ENCODE results near the gene TUSC2. TPM values are rescaled to one million over a fixed set of nuclear protein-coding genes. Genes with fewer than 3 reads are reported as not detected.
A peak's percentile ranks its signal among the peaks of the same experiment; 100 is the strongest.

Gene TUSC2, protein sequence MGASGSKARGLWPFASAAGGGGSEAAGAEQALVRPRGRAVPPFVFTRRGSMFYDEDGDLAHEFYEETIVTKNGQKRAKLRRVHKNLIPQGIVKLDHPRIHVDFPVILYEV
- total RNA-seq (4.5 TPM), polyA plus RNA-seq (48.5 TPM)

DNA sequence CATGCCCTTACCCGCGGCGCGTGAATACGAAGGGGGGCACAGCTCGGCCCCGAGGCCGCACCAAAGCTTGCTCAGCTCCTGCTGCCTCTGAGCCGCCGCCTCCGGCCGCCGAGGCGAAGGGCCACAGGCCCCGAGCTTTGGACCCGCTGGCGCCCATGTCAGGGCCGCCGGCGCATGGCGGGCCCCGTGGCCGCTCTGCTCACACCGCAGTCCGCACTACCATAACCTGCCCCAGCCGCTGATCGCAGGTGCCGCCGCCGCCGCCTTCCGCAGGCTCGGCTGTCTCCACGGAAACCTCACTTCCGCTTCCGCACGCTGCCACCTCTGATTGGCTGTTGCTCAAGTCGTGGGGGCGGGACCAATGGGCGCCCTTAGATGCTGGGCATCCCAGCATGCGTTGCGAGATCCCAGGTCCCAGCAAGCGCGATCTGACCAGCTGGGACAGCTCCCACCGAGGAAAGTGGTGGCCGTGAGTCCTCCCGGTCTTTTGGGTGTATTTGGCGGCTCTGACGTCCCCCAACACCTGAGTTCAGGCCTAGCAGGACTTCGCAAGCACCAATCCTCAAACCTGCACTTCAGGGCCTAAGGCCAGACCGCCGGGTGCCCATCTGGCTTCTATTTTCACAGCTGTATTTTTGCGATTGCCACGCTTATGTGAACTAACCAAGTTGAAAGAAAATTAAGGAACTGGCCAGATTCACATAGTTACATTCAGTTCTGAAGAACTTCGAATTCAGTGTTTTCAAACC, at the start of gene TUSC2:
Gene TUSC2 (minus strand): TSS at position 281 of the 749 bp plus-strand sequence. CDS start 124 bp downstream, at position 157.
- DNase-seq (ENCODE audit: extremely low spot score): peak; percentile 94
- peaks cover 3% of the 10 kb centered on the region for H3K36me3 ChIP-seq (ENCODE audit: insufficient read depth)
- peak within 1 kb of the TSS; percentile 91 for H3K4me3 ChIP-seq (ENCODE audit: low read depth, low read length)
- WGBS: 2% methylated on average over 55 of the region's 55 CpGs
- H3K4me1 ChIP-seq (ENCODE audit: insufficient read depth): peaks cover 3% of the 10 kb centered on the region
- no peak within 1 kb of the TSS for H3K27ac ChIP-seq (ENCODE audit: low read depth)

DNA sequence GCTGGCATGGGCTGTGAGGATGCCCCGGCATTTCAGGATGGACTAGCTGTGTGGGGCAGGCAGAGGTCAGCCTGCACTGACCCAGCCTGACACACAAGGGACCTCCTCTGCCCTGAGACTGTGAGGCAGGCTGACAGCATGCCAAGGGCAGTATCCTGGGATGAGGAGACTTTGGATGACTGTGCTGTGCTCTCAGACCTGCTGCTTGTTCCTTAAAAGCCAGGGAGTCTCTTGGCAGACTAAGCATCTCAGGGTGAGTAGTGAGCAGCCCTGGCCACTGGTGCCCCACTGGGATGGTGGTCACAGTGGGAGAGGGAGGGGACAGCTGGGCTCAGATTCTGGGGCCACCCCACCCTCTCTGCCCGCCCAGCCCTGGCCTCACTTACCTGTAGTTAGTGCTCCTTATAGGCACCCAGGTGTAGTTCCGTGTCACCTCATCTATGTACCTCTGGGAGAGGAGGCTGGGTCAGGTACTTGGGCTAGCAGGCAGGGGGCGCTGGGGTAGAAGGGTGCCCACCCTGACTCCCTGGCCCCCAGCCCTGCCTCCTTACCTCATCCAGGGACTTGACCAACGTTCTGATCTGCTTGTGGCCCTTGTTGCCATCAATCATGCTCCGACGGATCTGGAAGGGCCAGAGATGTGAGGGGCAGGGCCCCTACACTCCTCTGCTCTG, 47.4 kb upstream of the TUSC2 start:
- H3K27ac ChIP-seq (ENCODE audit: low read depth): no peak overlapping the region
- H3K36me3 ChIP-seq (ENCODE audit: insufficient read depth): no peaks in the 10 kb centered on the region
- H3K4me1 ChIP-seq (ENCODE audit: insufficient read depth): no peaks in the 10 kb centered on the region
- no peak for DNase-seq (ENCODE audit: extremely low spot score)
- WGBS: 65% methylated on average over 7 of the region's 7 CpGs
- H3K4me3 ChIP-seq (ENCODE audit: low read depth, low read length): no peak overlapping the region

DNA sequence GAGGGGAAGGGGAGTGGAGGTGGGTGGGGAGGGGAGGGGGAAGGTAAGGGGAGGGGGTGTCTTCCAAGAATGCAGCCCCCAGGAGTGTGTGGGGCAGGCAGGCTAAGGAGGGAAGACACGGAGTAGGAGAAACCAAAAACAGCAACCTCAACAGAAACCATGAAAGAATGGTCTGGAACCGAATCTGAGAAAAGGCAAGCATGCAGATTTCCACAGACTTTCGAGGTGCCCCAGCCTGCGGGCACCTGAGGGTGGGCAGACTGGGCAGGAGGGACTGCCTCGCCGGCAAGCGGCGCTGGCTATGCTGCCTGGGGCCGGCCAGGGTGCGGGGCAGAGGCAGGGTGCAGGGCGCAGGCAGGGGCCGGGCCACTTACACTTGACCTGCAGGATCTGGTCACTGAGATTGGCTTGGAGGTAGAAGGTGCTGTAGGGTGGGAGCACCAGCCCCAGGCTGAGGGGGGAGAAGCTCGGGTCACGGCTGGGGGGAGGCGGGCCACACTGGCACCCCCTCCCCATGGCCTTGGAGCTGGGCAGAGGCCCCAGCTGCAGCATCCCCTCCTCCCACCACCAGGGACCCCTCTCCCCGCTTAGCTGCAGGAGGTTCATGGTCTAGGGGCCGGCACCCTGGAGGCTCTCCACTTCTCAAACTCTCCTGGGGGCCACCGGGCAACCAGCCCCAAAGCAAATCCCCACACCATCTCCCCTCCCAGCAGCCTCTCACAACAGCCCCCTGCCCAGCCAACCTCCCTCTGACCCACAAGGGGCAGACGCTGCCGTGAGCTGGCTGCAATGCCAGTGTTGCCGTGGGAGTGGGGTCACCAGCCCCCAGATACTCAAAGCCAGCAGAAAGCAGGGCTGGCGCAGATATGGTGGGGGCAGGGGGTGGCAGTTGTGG, 46.6 kb upstream of the TUSC2 start:
- no peak overlapping the region for H3K27ac ChIP-seq (ENCODE audit: low read depth)
- no peaks in the 10 kb centered on the region for H3K36me3 ChIP-seq (ENCODE audit: insufficient read depth)
- DNase-seq (ENCODE audit: extremely low spot score): no peak
- 70% methylated on average over 22 of the region's 22 CpGs for WGBS
- no peaks in the 10 kb centered on the region for H3K4me1 ChIP-seq (ENCODE audit: insufficient read depth)
- H3K4me3 ChIP-seq (ENCODE audit: low read depth, low read length): no peak overlapping the region

DNA sequence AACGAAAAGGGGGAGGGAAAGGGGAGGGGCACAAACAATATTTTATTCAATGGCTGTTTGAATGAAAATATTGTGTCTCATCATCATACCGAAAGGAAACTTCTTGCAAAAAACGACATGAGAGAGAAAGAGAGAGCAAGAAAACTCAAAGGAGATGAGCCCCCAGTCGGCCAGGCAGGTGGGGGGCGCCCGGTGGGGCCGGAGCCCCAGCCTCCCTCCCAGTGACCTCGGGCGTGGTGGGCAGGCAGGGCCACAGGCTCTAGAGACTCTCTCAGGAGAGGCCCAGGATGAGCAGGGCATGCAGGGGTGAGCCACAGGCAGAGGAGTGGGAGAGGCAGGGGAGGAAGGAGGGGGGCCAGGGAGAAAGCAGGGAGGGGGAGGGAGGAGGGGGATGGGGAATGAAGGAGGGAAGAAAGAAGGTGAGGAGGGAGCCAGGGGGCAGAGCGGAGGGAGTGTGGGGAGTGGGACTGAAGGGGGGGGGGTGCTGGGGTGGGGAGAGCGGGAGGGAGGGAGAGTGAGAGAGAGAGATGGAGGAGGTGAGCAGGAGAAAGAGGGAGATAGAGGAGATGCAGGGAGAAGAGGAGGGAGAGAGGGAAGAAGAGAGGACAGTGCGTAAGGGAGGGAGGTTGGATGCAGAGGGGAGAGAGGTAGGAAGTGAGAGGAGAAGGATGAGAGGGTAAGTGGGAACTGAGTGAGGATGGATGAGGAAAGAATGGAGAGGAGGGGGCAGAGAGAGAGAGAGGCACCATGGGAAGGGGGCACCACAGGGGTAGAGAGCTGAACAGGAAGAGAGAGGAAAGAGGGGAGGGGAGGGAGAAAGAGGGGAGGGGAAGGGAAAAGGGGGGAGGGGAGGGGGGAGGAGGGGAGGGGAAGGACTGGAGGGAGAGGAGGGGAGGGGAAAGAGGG, 45.4 kb upstream of the TUSC2 start:
- DNase-seq (ENCODE audit: extremely low spot score): no peak
- no peak overlapping the region for H3K4me3 ChIP-seq (ENCODE audit: low read depth, low read length)
- H3K27ac ChIP-seq (ENCODE audit: low read depth): no peak overlapping the region
- H3K4me1 ChIP-seq (ENCODE audit: insufficient read depth): no peaks in the 10 kb centered on the region
- 51% methylated on average over 12 of the region's 12 CpGs for WGBS
- no peaks in the 10 kb centered on the region for H3K36me3 ChIP-seq (ENCODE audit: insufficient read depth)

DNA sequence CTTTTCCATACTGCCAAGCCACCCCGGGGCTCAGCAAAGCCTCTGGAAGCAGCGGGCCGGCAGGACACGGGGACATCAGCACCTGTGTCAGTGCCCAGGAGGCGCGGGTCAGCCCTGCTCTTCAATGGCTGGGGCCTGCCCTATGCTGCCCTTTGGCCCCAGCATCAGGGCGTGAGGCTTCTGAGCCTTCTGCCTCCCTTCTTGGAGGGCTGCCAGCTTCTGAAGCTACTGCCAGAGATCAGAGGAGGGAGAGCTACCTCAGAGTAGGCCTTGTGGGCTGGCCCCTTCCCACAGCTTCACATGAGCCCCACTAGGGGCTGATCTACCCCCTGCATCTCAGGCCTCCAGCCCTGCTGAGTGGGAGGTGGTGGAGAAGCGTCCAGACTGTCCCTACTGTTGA, 44.3 kb upstream of the TUSC2 start:
- no peak overlapping the region for H3K4me3 ChIP-seq (ENCODE audit: low read depth, low read length)
- 61% methylated on average over 8 of the region's 8 CpGs for WGBS
- H3K27ac ChIP-seq (ENCODE audit: low read depth): no peak overlapping the region
- H3K4me1 ChIP-seq (ENCODE audit: insufficient read depth): no peaks in the 10 kb centered on the region
- H3K36me3 ChIP-seq (ENCODE audit: insufficient read depth): no peaks in the 10 kb centered on the region
- no peak for DNase-seq (ENCODE audit: extremely low spot score)

DNA sequence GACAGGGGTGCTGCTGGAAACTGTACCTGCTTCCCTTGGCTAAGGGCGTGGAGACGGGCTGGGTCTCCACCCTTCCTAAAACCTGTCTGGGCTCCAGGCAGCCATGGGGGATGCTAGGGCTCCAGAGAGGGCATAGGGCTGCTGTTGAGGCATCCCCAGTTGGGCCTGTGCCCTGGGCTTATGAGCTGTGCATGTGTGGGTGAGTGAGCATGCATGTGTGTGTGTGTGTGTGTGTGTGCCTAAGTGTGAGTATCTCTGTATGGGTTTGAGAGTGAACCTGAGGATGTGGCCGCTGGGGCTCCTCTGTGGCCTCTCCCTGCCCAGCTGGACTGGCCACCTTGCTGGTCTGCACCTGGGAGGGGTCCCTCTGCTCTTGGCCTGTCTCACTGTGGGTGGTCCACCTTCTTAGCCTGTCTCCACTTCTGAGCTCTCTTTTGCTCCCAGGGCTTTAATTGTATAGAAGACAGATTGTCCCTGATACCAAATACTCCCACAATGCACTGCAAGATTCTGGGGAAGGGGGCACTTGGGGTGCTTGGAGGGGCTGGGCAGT, 43.2 kb upstream of the TUSC2 start:
- 80% methylated on average over 3 of the region's 3 CpGs for whole genome bisulfite sequencing
- no peaks in the 10 kb centered on the region for H3K4me1 ChIP-seq (ENCODE audit: insufficient read depth)

DNA sequence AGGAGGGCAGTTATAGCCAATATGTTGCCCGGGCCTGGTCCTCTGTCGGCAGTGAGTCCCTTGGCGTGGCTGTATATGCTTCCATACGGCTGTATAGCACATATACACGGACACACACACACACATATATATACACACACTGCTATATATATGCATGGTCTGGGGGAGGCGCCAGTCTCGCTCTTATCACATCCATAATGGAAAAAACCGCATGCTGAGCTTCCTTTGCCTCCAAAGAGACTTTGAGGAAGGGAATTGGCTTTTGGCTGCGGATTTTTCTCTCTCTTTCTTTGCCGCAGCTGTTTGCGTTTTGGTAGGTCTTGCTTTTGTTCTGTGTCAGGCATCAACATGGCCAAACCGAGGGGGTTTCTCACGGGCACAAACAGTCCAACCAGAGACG, 42.6 kb upstream of the TUSC2 start:
- 36% methylated on average over 14 of the region's 14 CpGs for WGBS
- no peak for DNase-seq (ENCODE audit: extremely low spot score)

More for the DNA sequence above, 43.2 kb upstream of the TUSC2 start:
- no peaks in the 10 kb centered on the region for H3K36me3 ChIP-seq (ENCODE audit: insufficient read depth)
- no peak for DNase-seq (ENCODE audit: extremely low spot score)
- no peak overlapping the region for H3K4me3 ChIP-seq (ENCODE audit: low read depth, low read length)
- no peak overlapping the region for H3K27ac ChIP-seq (ENCODE audit: low read depth)

DNA sequence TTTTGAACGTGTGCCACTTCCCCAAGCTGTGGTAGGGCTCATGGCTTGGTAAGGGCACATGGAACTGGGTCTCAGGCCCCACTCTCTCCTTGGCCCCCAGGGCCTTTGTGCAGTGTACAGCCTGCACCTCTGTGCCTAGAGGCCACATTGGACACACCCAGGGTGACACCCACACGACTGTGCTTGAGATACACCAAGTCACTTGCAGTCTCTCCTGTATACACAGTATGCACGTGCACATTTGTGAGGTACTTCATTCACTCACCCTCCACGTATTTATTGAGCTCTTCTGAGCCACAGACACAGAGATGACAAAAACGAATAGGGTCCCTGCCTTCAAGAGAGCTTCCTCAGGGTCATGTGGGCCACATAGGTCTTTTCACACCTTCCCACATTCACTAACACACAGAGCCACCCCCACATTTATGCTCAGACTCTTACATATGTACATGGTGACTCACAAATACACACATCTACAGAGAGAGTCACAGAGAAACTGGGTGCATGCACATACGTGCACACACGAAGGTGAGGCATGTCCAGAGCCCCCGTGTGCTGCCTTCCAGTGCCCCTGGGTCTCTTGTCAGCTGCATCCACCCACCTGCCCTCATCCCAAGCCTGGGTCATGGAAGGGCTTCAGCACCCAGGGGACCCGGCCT, 41.1 kb upstream of the TUSC2 start:
- Histone ChIP-seq H3K27ac (ENCODE audit: low read depth) (no peak overlapping the region), H3K36me3 (ENCODE audit: insufficient read depth) (no peaks in the 10 kb centered on the region), H3K4me3 (ENCODE audit: low read depth, low read length) (no peak overlapping the region), H3K4me1 (ENCODE audit: insufficient read depth) (no peaks in the 10 kb centered on the region)
- DNase-seq (ENCODE audit: extremely low spot score): no peak
- WGBS: 66% methylated on average over 9 of the region's 9 CpGs

More for the DNA sequence above, 42.6 kb upstream of the TUSC2 start:
- Histone ChIP-seq H3K4me1 (ENCODE audit: insufficient read depth) (no peaks in the 10 kb centered on the region), H3K27ac (ENCODE audit: low read depth) (no peak overlapping the region), H3K36me3 (ENCODE audit: insufficient read depth) (no peaks in the 10 kb centered on the region), H3K4me3 (ENCODE audit: low read depth, low read length) (no peak overlapping the region)

DNA sequence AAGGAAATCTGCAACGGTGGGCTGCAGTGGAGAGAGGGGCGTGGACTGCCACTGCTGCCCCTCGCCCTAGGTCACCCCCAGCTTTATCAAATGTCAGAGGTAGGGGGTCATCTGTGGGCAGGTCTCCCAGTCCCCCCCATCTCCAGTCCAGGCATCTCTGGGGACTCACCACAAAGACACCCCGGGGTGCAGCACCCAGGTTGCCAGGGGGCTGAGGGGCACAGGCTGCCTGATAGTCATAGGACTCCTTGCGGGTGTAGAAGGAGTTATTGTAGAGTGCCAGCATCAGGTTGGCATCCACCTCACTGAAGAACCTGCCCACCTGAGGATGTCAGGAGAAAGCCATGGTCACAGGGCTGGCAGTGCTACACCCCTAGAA, 37.8 kb upstream of the TUSC2 start:
- no peaks in the 10 kb centered on the region for H3K4me1 ChIP-seq (ENCODE audit: insufficient read depth)
- peak overlapping the region; percentile 51 for H3K4me3 ChIP-seq (ENCODE audit: low read depth, low read length)
- no peaks in the 10 kb centered on the region for H3K36me3 ChIP-seq (ENCODE audit: insufficient read depth)
- no peak for DNase-seq (ENCODE audit: extremely low spot score)
- H3K27ac ChIP-seq (ENCODE audit: low read depth): no peak overlapping the region
- WGBS: 81% methylated on average over 5 of the region's 5 CpGs

DNA sequence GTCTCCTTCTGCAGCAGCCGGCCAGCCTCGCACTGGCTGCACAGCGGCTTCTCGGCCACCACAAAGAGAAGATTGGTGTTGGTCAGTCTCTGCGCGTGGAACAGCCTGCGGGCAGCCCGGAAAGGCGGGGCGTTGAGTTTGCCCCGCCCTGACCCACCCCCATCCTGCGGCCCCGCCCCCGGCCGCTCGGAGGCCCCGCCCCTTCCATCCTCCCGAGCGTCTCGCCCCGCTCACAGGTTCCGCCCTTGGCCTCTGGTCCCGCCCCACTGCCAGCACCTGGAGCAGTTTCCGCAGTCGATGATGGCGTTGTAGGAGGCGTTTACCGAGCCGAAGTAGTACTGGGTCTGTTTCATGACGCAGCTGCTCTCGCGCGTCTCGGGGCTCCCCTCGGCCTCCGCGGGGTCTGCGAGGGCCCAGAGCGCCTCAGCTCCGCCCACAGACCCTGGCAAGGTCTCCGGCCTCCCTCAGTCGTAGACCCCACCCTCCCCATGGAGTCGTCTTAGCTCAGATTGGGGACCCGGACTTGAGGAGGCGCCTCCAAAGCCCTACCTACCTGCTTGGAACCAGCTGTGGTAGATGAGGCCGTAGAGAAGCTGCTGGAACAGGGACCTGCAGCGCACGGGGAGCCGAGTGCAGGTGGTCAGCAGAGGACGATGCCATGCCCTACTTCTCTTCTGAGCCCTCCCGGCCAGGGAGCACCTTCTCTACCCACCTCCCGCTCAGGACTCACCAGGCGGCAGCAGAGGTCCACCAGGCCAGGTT, 37.2 kb upstream of the TUSC2 start:
- no peak for DNase-seq (ENCODE audit: extremely low spot score)
- Histone ChIP-seq H3K27ac (ENCODE audit: low read depth) (peak overlapping the region; percentile 13), H3K4me1 (ENCODE audit: insufficient read depth) (no peaks in the 10 kb centered on the region), H3K4me3 (ENCODE audit: low read depth, low read length) (peak overlapping the region; percentile 51), H3K36me3 (ENCODE audit: insufficient read depth) (no peaks in the 10 kb centered on the region)
- WGBS: 7% methylated on average over 53 of the region's 53 CpGs

DNA sequence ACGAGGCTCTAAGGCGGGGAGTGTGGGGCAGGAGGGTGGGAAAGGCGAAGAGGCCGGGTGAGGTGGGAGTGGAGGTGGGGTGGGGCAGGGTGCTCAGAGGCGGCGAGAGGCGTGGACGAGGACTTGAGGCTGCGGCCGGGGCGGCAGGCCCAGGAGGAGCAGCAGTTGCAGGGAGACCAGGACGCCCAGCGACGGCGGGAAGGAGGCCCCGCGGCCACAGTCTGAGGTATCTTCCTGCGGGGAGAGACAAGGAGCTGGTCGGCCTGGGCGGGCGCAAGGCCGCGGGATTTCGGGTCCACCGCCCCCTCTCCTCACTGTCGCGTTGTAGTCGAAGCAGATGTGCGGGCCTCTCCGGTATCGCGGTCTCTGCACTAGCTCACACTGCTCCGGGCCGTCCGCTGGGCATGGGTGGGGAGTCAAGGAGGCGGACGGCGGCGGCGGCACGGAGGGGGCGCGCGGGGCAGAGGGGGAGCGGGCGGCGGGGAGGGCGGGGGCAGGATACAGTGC, 36.6 kb upstream of the TUSC2 start:
- H3K27ac ChIP-seq (ENCODE audit: low read depth): no peak overlapping the region
- peak overlapping the region; percentile 51 for H3K4me3 ChIP-seq (ENCODE audit: low read depth, low read length)
- DNase-seq (ENCODE audit: extremely low spot score): no peak
- no peaks in the 10 kb centered on the region for H3K36me3 ChIP-seq (ENCODE audit: insufficient read depth)
- no peaks in the 10 kb centered on the region for H3K4me1 ChIP-seq (ENCODE audit: insufficient read depth)
- 8% methylated on average over 48 of the region's 48 CpGs for WGBS

Measured in urinary bladder (tissue), 4 donors.